ENCODE results near the gene TEAD1.

DNA sequence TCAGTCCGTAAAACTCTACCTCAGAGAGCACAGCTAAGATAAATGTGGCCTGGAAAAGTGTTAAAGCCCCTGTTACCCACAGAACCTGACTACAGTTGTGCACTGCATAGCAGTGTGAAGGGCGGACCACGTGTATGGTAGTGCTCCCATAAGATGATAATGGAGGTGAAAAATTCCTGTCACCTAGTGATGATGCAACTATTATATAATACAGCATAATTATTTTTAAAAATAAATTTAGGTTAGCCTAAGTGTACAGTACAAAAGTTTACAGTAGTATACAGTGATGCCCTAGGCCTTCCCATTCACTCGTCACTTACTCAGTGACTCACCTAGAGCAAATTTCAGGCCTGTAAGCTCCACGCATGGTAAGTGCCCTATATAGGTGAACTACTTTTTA lies 258.3 kb downstream of the TEAD1 start:
- TF ChIP-seq, protein P1, sequence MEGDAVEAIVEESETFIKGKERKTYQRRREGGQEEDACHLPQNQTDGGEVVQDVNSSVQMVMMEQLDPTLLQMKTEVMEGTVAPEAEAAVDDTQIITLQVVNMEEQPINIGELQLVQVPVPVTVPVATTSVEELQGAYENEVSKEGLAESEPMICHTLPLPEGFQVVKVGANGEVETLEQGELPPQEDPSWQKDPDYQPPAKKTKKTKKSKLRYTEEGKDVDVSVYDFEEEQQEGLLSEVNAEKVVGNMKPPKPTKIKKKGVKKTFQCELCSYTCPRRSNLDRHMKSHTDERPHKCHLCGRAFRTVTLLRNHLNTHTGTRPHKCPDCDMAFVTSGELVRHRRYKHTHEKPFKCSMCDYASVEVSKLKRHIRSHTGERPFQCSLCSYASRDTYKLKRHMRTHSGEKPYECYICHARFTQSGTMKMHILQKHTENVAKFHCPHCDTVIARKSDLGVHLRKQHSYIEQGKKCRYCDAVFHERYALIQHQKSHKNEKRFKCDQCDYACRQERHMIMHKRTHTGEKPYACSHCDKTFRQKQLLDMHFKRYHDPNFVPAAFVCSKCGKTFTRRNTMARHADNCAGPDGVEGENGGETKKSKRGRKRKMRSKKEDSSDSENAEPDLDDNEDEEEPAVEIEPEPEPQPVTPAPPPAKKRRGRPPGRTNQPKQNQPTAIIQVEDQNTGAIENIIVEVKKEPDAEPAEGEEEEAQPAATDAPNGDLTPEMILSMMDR (IDR thresholded peaks at IDR 0.05), result no peak
- TF ChIP-seq POLR2A (IDR thresholded peaks at IDR 0.05), result no peak

All from gastroesophageal sphincter (tissue), 3 donors.